GM18511 (cell line): ENCODE results near the gene BEX3.
A peak's percentile ranks its signal among the peaks of the same experiment; 100 is the strongest.
"Not testable (repeated sequence)": the region's sequence is repeated elsewhere in the genome, so short reads cannot be mapped to it uniquely, and the experiment has no call there.

Experiments
- ATAC-seq: cut with Tn5 transposase; IDR thresholded peaks from one replicate; pipeline ENCODE4 v1.9.1; 2021; ENCODE audit warnings: mild to moderate bottlenecking, moderate library complexity; ENCODE audit not compliant: unreplicated experiment

BEX3 gene

GRCh38 chrX:103378990-103379389 is 2.7 kb downstream of the BEX3 start:
- no peak for ATAC-seq

- ATAC-seq: no peak
Observed at GRCh38 chrX:103382877-103383276, 6.5 kb downstream of the BEX3 start.

GRCh38 chrX:103384672-103385071 is 8.3 kb downstream of the BEX3 start:
- no peak for ATAC-seq

GRCh38 chrX:103385283-103385830 is 9.0 kb downstream of the BEX3 start:
- ATAC-seq: not testable (repeated sequence)

GRCh38 chrX:103386332-103386731 is 10.0 kb downstream of the BEX3 start:
- no peak for ATAC-seq

GRCh38 chrX:103393487-103393886 is 17.1 kb downstream of the BEX3 start:
- no peak for ATAC-seq

- ATAC-seq: no peak
Observed at GRCh38 chrX:103396186-103396585, 19.8 kb downstream of the BEX3 start.

- no peak for ATAC-seq
Observed at GRCh38 chrX:103396660-103397059, 20.3 kb downstream of the BEX3 start.

- no peak for ATAC-seq
Observed at GRCh38 chrX:103397707-103398106, 21.4 kb downstream of the BEX3 start.

GRCh38 chrX:103398421-103398864 is 22.1 kb downstream of the BEX3 start:
- no peak for ATAC-seq

- ATAC-seq: no peak
Observed at GRCh38 chrX:103399744-103400143, 23.4 kb downstream of the BEX3 start.

- ATAC-seq: no peak
Observed at GRCh38 chrX:103400931-103401330, 24.6 kb downstream of the BEX3 start.

- ATAC-seq: peak; percentile 98
Observed at GRCh38 chrX:103404231-103405008, 28.1 kb downstream of the BEX3 start.

GRCh38 chrX:103405009-103405333 is 28.6 kb downstream of the BEX3 start:
- no peak for ATAC-seq

GRCh38 chrX:103406256-103406655 is 29.9 kb downstream of the BEX3 start:
- no peak for ATAC-seq

GRCh38 chrX:103407776-103408175 is 31.4 kb downstream of the BEX3 start:
- no peak for ATAC-seq

GRCh38 chrX:103411721-103412120 is 35.4 kb downstream of the BEX3 start:
- not testable (repeated sequence) for ATAC-seq

GRCh38 chrX:103413705-103414387 is 37.5 kb downstream of the BEX3 start:
- ATAC-seq: no peak

- no peak for ATAC-seq
Observed at GRCh38 chrX:103414561-103414960, 38.2 kb downstream of the BEX3 start.

- no peak for ATAC-seq
Observed at GRCh38 chrX:103415068-103415467, 38.7 kb downstream of the BEX3 start.

- ATAC-seq: no peak
Observed at GRCh38 chrX:103415528-103415927, 39.2 kb downstream of the BEX3 start.

GRCh38 chrX:103417370-103417769 is 41.0 kb downstream of the BEX3 start:
- ATAC-seq: no peak
